NCI-H460 (cell line): Measurements from ENCODE around the gene PTP4A1. TPM values are rescaled to one million over a fixed set of nuclear protein-coding genes. Genes with fewer than 3 reads are reported as not detected.
"Not testable (repeated sequence)": the region's sequence is repeated elsewhere in the genome, so short reads cannot be mapped to it uniquely, and the experiment has no call there.

ENCODE experiments used
- DNase-seq: peaks from one replicate; pipeline ENCODE4 v3.0.0-alpha.2; 2016; ENCODE audit warnings: low read depth; ENCODE audit errors: extremely low read depth
- small RNA-seq, 2 experiments: library from RNA; depleted of rRNA; stranded (forward); fragments of <200 nt; gene quantifications; one replicate each; pipeline ENCODE3, GENCODE V24; 2014
- total RNA-seq: library from RNA; depleted of rRNA; stranded (reverse); fragments of >200 nt; shearing (Covaris generic); gene quantifications from 2 replicates; pipeline ENCODE4 v1.2.3, GENCODE V29; 2014; rRNA removed

The PTP4A1 gene
- total RNA-seq, 1 experiment from 2014 or later: 221 TPM

GRCh38 chr6:63581355-63582013 lies 9.2 kb downstream of the PTP4A1 start:
- DNase-seq: no peak

DNA sequence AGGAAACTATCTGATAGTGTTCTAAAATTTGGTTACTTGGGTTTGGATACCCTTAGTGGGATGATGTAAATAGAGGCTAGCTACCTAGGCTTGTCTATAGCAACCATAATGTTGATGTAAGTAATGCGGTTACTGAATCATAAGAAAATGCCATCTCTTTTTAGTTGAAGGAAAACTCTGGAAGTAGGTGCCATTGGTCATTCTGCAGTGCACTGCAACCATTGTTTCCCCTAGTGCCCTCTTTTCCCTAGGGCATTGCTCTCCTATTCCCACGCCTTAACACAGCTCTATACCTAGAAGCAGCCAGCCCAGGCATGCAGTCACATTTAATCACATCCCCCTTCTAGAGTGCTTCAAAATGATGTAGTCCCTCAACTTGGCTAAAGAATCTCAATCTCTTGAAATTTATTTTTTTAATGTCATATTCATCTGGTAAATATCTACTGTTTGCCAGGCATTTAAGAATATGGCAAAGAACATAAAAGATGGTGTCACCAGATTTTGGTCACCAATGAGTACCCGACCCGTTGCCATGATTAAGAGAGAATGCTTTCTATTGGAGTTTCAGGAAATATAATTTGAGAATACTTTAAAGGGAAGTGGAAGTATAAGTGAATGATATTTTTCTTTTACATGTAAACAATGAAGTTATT lies 10.4 kb downstream of the PTP4A1 start:
- no peak for DNase-seq

- DNase-seq: no peak
Measured at GRCh38 chr6:63584125-63584514, 11.8 kb downstream of the PTP4A1 start.

DNA sequence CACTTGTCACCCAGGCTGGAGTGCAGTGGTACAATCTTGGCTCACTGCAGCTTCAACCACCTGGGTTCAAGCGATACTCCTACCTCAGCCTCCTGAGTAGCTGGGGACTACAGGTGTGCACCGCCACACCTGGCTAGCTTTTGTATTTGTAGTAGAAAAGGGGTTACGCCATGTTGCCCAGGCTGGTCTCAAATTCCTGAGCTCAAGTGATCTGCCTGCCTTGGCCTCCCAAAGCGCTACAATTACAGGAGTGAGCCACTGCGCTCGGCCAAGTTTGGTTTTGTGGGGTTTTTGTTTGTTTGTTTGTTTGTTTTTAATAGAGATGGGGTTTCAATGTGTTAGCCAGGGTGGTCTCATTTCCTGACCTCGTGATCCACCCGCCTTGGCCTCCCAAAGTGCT lies 12.3 kb downstream of the PTP4A1 start:
- DNase-seq: no peak

GRCh38 chr6:63585652-63586051 lies 13.4 kb downstream of the PTP4A1 start:
- not testable (repeated sequence) for DNase-seq

DNA sequence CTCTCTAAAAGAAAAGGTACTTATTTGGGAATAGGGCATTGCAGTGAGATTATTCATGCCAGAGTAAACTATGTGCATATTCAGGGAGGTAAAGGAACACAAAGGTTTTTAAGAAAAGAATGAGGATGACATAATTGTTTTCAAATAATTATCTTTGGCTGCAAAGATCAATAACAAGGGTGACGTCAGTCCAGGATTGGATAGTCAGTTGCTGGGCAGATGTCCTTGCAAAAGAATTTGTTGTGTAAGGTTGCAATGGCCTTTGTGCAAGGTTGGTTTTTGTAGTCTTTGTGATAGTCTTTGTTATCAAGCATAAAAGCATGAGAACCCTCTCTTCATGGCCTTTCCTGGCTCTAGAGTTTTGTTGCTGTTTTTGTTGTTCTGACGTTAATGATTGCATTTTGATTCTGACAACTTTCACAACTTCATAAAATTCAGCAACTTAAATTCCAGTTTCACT lies 17.7 kb downstream of the PTP4A1 start:
- no peak for DNase-seq

DNA sequence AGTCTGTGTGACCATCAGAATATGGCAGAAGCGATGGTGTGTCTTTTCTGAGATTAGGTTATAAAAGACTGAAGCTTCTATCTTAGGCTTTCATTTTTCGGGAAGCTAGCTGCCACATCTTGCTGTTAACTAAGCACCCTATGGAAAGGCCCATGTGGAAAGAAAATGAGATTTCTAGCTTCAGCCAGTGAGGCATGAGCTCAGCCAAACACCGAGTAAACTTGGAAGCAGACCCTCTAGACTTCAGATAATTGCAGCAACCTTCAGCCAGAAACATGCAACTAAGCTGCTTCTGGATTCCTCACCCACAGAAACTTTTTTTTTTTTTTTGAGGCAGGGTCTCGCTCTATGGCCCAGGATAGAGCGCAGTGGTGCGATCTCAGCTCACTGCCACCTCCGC lies 20.6 kb downstream of the PTP4A1 start:
- DNase-seq: no peak

DNA sequence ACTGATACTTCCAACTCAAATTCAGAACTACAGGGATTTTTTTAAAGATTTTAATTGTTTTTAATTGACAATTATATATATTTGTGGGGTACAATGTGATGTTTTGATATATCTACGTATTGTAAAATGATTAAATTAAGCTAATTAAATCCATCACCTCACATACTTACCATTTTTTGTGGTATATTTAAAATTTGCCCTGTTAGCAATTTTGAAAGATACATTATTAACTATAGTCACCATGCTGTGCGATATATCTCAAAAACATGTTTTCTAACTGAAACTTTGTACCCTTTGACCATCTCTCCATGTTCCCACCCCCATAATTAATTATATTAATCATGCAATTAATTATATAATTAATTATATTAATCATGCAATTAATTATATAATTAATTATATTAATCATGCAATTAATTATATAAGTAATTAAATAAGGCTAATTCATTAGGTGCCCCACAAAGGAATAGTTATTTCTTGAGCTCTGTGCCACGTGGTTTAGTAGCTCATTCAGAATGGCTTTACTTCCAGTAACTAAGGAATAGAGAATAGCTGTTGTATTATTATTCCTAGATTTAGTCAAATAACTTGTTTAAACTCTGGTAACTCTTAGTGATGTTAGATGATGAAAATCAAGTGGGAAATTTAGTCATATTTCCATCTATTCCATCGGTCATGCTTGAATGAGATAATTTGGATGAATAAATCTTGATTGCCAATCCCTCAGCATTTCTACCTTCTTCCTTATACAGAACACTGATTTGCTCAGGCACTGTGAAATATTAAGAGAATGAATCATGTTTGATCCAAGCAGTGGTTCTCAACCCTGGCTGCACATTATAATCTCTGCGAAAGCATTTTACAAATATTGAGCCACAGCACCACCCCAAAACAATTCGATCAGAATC lies 25.1 kb downstream of the PTP4A1 start:
- no peak for DNase-seq

DNA sequence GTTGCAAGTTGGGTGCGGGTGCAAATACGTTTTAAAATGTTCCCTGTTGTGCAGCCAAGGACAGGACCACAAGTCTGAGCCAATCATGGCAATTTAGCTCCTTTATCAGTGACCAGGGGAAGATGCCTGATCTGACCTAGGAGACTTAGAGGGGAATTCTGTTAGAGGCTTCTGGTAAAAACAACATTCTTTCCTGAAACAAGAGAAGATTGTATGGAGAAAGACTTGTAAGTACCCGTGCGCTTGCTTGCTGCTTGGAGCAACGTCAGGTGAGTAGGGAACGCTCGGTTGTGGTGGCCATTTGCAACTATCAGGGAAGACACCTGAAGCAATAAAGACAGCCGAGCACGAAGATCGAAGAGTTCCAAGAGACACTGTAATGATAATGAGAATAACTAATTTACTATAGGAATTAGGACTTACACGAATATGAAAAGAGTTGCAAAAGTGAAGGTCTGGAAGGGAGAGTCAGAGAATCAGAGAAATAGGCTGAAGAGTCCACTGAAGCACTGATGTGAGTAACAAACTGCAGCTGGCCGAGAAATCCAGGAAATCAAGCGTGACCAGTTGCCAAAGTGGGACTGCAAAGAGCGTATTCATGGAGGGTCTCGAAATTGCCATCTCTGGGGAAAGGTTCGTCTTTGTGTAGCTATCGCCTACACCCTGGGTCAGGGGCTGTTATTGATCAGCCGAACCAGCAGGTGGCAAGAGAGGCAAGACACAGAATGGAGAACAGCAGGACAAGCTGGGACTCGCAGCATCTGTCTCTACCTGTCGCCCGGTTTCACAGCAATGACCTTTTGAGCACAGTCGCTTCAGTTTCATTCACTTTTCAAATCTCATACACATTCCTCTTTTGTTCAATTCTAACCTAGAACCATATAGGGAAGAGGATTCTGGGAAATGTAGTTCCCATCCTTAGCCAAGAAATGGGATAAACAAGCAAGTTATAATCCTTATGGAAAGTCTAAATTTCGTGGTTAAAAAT lies 26.1 kb downstream of the PTP4A1 start:
- peak; percentile 54 for DNase-seq

DNA sequence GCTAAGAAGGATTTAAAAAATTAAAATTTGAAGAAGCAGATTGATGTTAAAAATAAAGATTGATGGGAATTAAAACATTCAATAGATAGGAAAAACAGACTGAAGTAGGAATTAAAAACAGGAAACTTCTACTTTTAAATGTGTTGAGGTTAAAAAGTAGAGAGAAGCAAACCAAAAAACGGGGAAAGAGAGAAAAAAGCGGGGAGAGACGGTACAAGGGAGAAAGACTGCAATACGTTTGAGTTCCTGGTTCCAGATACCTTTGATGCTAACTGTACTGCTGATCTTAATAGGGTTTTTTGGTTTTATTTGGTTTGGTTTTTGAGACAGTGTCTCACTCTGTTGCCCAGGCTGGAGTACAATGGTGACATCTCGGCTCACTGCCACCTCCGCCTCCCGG lies 27.0 kb downstream of the PTP4A1 start:
- no peak for DNase-seq

DNA sequence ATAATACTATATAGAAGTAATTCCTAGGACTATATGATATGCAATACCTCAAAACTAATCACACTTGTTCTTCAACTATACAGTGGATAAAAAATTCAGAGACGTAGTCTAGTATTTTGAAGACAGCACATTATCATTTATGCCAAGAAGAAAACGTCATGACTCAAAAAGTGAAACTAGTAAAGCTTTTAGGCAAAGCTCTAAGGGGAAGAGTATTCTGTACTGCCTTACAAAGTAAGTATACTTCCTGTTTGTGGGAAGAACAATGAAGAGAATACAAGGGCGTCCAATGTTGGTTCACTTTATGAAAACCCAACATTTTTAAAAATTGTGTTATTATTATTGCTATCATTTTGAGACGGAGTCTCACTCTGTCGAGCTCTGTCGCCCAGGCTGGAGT lies 27.9 kb downstream of the PTP4A1 start:
- DNase-seq: no peak

GRCh38 chr6:63609231-63609630 lies 37.0 kb downstream of the PTP4A1 start:
- no peak for DNase-seq

GRCh38 chr6:63610944-63611343 lies 38.7 kb downstream of the PTP4A1 start:
- DNase-seq: no peak

DNA sequence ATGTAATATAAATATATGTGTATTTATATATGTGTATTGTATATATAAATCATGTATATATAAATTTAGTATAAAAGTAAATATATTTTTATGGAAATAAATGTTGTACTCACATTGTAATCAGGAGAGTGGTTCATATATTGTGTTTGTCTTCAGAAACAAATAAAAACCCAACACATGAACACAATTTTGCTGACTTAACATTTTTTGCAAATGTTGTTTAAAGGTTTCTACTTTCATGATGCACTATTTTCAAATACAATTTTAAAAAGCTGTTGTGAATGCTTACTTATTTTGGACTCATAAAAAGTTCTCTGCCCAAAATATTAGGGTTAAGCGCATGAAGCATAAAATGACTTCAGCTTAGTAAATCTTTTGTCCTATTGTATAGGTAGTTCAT lies 39.3 kb downstream of the PTP4A1 start:
- DNase-seq: no peak

DNA sequence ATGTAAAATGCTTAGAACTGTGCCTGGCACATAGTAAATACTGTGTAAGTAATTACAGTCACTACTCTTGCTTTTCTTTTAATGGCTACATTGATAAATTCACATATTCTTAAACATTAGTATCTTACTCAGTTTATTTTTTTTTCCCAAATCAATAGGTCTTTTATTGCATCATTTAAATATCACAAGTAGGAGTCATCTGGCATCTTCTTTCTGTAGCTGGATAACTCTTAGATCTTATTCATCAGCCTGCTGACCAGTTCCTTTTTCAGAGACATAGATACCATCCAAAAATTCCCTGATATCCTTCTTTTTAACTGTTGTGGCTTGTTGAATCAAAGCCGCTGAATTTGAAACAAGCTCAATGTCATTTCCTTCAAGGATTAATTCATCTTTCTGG lies 43.3 kb downstream of the PTP4A1 start:
- DNase-seq: no peak

Small RNAs within 50 kb of the gene (small RNA-seq; reads per million reads assigned to genes)
- gene AL513043.1: 0 reads per million in 2 experiments

Other genes with a start within 250 kb of the PTP4A1 start
- 28.8 and 32.2 TPM in 2 replicates for gene PHF3, start 63.3 kb downstream of the PTP4A1 start, total RNA-seq